HUDEP-2 (cell line): ENCODE measurements around the gene LEFTY1.

Experiments
- DNase-seq, 76 experiments: peaks; one replicate each; lab custom pipeline; 2025; ENCODE audit not compliant: unreplicated experiment in 76 of 76; lab: John Stamatoyannopoulos, UW

Gene LEFTY1

GRCh38 chr1:225855503-225856300 lies 33.2 kb downstream of the LEFTY1 start:
- no peak for DNase-seq

GRCh38 chr1:225853441-225853840 lies 35.5 kb downstream of the LEFTY1 start:
- DNase-seq, result no peak

GRCh38 chr1:225852413-225853124 lies 36.4 kb downstream of the LEFTY1 start:
- no peak for DNase-seq

- no peak for DNase-seq
These were observed 37.1 kb downstream of the LEFTY1 start for GRCh38 chr1:225851805-225852204.

GRCh38 chr1:225850370-225850769 lies 38.6 kb downstream of the LEFTY1 start:
- no peak for DNase-seq

GRCh38 chr1:225849925-225850324 lies 39.0 kb downstream of the LEFTY1 start:
- DNase-seq, result peak in 7 of 76 experiments; percentile 9 to 21 (median 16)

- peak in 2 of 76 experiments; percentile 6 to 16 for DNase-seq
These were observed 40.7 kb downstream of the LEFTY1 start for GRCh38 chr1:225848030-225848955.

GRCh38 chr1:225847610-225848009 lies 41.3 kb downstream of the LEFTY1 start:
- no peak for DNase-seq

GRCh38 chr1:225846331-225847310 lies 42.3 kb downstream of the LEFTY1 start:
- DNase-seq, result no peak

- DNase-seq, result peak in 60 of 76 experiments; percentile 8 to 78 (median 53)
These were observed 43.2 kb downstream of the LEFTY1 start for GRCh38 chr1:225845571-225846259.

- DNase-seq, result no peak
These were observed 43.8 kb downstream of the LEFTY1 start for GRCh38 chr1:225845097-225845496.

GRCh38 chr1:225844236-225845061 lies 44.5 kb downstream of the LEFTY1 start:
- no peak for DNase-seq

GRCh38 chr1:225843426-225843795 lies 45.5 kb downstream of the LEFTY1 start:
- DNase-seq, result no peak

- DNase-seq, result no peak
These were observed 46.0 kb downstream of the LEFTY1 start for GRCh38 chr1:225842788-225843425.

- DNase-seq, result no peak
These were observed 46.9 kb downstream of the LEFTY1 start for GRCh38 chr1:225842074-225842473.

GRCh38 chr1:225840713-225841112 lies 48.2 kb downstream of the LEFTY1 start:
- no peak for DNase-seq

- DNase-seq, result no peak
These were observed 48.7 kb downstream of the LEFTY1 start for GRCh38 chr1:225840223-225840610.

GRCh38 chr1:225838793-225839192 lies 50.2 kb downstream of the LEFTY1 start:
- no peak for DNase-seq
